Measurements from ENCODE around the gene SCTR.

SCTR gene

DNA sequence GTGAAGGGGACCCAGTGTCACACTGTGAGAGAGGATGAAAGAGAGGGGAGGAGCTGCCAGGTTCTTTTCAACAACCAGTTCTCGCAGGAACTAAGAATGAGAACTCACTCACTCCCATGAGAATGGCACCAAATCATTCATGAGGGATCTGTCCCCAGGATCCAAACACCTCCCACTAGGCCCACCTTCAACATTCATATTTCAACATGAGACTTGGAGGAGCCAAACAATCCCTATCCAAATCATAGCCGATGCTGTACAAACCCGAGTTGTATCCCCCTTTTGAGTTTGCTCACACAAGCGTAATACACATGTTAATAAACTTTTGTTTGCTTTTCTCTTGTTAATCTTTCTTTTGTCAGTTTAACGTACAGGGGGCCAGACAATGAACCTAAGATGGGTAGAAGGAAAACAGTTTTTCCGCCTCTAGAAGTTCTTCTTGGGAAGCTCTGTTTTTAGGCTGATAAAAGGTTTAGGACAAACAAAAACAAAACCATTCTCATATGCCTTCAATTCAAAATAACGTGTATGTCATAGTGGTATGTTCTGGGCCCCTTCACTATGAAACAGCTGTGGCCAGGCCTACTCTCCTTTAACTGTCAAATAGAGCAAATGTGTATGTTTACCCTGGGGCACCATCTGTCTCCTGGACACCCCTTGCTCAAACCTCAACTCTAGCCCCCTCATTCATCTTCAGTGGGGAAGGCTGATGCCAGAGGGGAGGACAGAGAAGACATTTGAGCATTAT lies 101.7 kb downstream of the SCTR start:
- Histone ChIP-seq H3K27me3 (ENCODE audit: insufficient read depth, poor library complexity, severe bottlenecking) (no peaks in the 10 kb centered on the region), H3K27ac (replicated peaks) (no peak overlapping the region), H3K4me3 (replicated peaks; ENCODE audit: insufficient read depth, low read length) (no peak overlapping the region)
- TF ChIP-seq REST (IDR thresholded peaks at IDR 0.05; ENCODE audit: insufficient replicate concordance, low read depth) (no peak), CTCF (IDR thresholded peaks at IDR 0.05; ENCODE audit: insufficient read depth, low read length) (no peak), GABPA (IDR thresholded peaks at IDR 0.05; ENCODE audit: low read depth) (no peak), POLR2AphosphoS5 (IDR thresholded peaks at IDR 0.05; ENCODE audit: low read depth) (no peak), SPI1 (IDR thresholded peaks at IDR 0.05; ENCODE audit: borderline replicate concordance, low read depth) (no peak)
- DNase-seq (ENCODE audit: low read depth in 1 of 2, low spot score in 1 of 2) = no peak

- no peak overlapping the region for H3K27ac ChIP-seq (replicated peaks)
- H3K4me3 ChIP-seq (replicated peaks; ENCODE audit: insufficient read depth, low read length) = no peak overlapping the region
- no peaks in the 10 kb centered on the region for H3K27me3 ChIP-seq (ENCODE audit: insufficient read depth, poor library complexity, severe bottlenecking)
- TF ChIP-seq REST (IDR thresholded peaks at IDR 0.05; ENCODE audit: insufficient replicate concordance, low read depth) = no peak
- no peak for TF ChIP-seq GABPA (IDR thresholded peaks at IDR 0.05; ENCODE audit: low read depth)
- TF ChIP-seq POLR2AphosphoS5 (IDR thresholded peaks at IDR 0.05; ENCODE audit: low read depth) = no peak
- DNase-seq (ENCODE audit: low read depth in 1 of 2, low spot score in 1 of 2) = no peak
Measured at GRCh38 chr2:119421741-119422140, 102.5 kb downstream of the SCTR start.

- TF ChIP-seq POLR2AphosphoS5 (IDR thresholded peaks at IDR 0.05; ENCODE audit: low read depth) (no peak), SPI1 (IDR thresholded peaks at IDR 0.05; ENCODE audit: borderline replicate concordance, low read depth) (no peak), CTCF (IDR thresholded peaks at IDR 0.05; ENCODE audit: insufficient read depth, low read length) (no peak), GABPA (IDR thresholded peaks at IDR 0.05; ENCODE audit: low read depth) (no peak), REST (IDR thresholded peaks at IDR 0.05; ENCODE audit: insufficient replicate concordance, low read depth) (no peak)
- DNase-seq (ENCODE audit: low read depth in 1 of 2, low spot score in 1 of 2) = no peak
- H3K27me3 ChIP-seq (ENCODE audit: insufficient read depth, poor library complexity, severe bottlenecking) = no peaks in the 10 kb centered on the region
- H3K4me3 ChIP-seq (replicated peaks; ENCODE audit: insufficient read depth, low read length) = no peak overlapping the region
- no peak overlapping the region for H3K27ac ChIP-seq (replicated peaks)
Measured at GRCh38 chr2:119421304-119421703, 103.0 kb downstream of the SCTR start.
